Measurements from ENCODE around the gene USP17L17.
"Not testable (repeated sequence)": the region's sequence is repeated elsewhere in the genome, so short reads cannot be mapped to it uniquely, and the experiment has no call there.

DNA sequence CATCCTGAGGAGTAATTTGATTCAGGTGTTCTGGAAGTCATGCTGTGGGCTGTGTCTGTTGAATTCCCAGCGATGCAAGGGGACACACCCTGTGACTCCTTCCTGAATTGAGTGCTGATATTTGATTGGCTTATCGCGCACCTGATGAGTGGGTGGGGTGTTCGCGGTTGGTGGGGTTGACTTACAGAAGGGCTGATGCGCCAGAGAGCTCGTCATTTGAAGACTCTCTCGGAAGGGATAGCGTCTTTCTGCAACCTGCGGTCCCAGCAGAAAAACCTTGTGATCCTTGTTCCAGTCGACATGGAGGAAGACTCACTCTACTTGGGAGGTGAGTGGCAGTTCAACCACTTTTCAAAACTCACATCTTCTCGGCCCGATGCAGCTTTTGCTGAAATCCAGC, 9.4 kb downstream of the USP17L17 start, which contains the start of gene USP17L19:
- TF ChIP-seq, protein P1, sequence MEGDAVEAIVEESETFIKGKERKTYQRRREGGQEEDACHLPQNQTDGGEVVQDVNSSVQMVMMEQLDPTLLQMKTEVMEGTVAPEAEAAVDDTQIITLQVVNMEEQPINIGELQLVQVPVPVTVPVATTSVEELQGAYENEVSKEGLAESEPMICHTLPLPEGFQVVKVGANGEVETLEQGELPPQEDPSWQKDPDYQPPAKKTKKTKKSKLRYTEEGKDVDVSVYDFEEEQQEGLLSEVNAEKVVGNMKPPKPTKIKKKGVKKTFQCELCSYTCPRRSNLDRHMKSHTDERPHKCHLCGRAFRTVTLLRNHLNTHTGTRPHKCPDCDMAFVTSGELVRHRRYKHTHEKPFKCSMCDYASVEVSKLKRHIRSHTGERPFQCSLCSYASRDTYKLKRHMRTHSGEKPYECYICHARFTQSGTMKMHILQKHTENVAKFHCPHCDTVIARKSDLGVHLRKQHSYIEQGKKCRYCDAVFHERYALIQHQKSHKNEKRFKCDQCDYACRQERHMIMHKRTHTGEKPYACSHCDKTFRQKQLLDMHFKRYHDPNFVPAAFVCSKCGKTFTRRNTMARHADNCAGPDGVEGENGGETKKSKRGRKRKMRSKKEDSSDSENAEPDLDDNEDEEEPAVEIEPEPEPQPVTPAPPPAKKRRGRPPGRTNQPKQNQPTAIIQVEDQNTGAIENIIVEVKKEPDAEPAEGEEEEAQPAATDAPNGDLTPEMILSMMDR (IDR thresholded peaks at IDR 0.05) = not testable (repeated sequence)
- TF ChIP-seq POLR2A, EP300, POLR2AphosphoS5 (IDR thresholded peaks at IDR 0.05): not testable (repeated sequence)
